Endothelial cell of umbilical vein (primary cell): ENCODE results near the gene LHPP. TPM values are rescaled to one million over a fixed set of nuclear protein-coding genes. Genes with fewer than 3 reads are reported as not detected.

Experiments used
- BruUV-seq: library from RNA; stranded (reverse); fragments of 400-500 nt; replicated peaks from 2 replicates; lab custom pipeline; 2021; lab: Mats Ljungman, UMichigan
- CTCF ChIA-PET: fragments of 300-600, 350-600 bp; sonication (Branson Sonifier 250); formaldehyde crosslinking; loops from one replicate; lab custom pipeline; 2021; ENCODE audit warnings: antibody characterized with exemption, inconsistent platforms; lab: Charles Lee
- POLR2A ChIA-PET: fragments of 300-600, 350-600 bp; sonication (Branson Sonifier 250); formaldehyde crosslinking; loops from one replicate; lab custom pipeline; 2021; ENCODE audit warnings: antibody characterized with exemption, inconsistent platforms; lab: Charles Lee
- DNase-seq: peaks from one replicate; pipeline ENCODE4 v3.0.0-alpha.2; 2011; ENCODE audit warnings: low read depth, low spot score
- FAIRE-seq: peaks from 2 replicates; lab custom pipeline; 2011; peaks lifted over from hg19 to GRCh38; lab: Jason Lieb, UNC
- H2AFZ ChIP-seq: 2 replicates; pipeline ENCODE4 v1.6.0; 2012; ENCODE audit warnings: low read depth, low read length, control low read depth, inconsistent platforms
- H3K27ac ChIP-seq: 2 replicates; pipeline ENCODE4 v1.5.1; 2011; ENCODE audit warnings: low read depth, mild to moderate bottlenecking, control low read depth, low read length, moderate library complexity; ENCODE audit not compliant: insufficient read depth
- H3K27me3 ChIP-seq, 2 experiments: 2 replicates each; pipeline versions ENCODE4 v1.6.0 to v1.6.1; 2011; ENCODE audit warnings: low read length in 2 of 2, mixed read lengths in 1 of 2; ENCODE audit not compliant: control insufficient read depth in 2 of 2, insufficient read depth in 2 of 2
- H3K36me3 ChIP-seq, 2 experiments: 2 replicates in 1 of 2; 3 replicates in 1 of 2; pipeline ENCODE4 v1.5.1; 2011; ENCODE audit warnings: low read length in 2 of 2, mild to moderate bottlenecking in 1 of 2, moderate library complexity in 1 of 2; ENCODE audit not compliant: control insufficient read depth in 2 of 2, insufficient read depth in 2 of 2; ENCODE audit errors: extremely low read depth in 1 of 2
- H3K4me1 ChIP-seq: 3 replicates; pipeline ENCODE4 v1.5.1; 2011; ENCODE audit warnings: mild to moderate bottlenecking, low read length; ENCODE audit not compliant: control insufficient read depth, insufficient read depth; ENCODE audit errors: extremely low read depth
- H3K4me2 ChIP-seq: 2 replicates; pipeline ENCODE4 v1.6.1; 2011; ENCODE audit warnings: low read length, control low read depth, mixed read lengths; ENCODE audit not compliant: insufficient read depth
- H3K4me3 ChIP-seq, 3 experiments: fragments of 200-600 bp in 1 of 3; sonication (generic), shearing (Covaris generic) in 1 of 3; replicated peaks in 1 of 3; 2 replicates each; pipeline ENCODE4 v1.5.1; 2011 to 2016; ENCODE audit warnings: control low read depth in 3 of 3, low read length in 3 of 3, mild to moderate bottlenecking in 2 of 3, inconsistent platforms in 1 of 3, low read depth in 1 of 3, moderate library complexity in 1 of 3; ENCODE audit not compliant: insufficient read depth in 1 of 3
- H3K79me2 ChIP-seq: 2 replicates; pipeline ENCODE4 v1.6.0; 2012; ENCODE audit warnings: low read length, inconsistent platforms; ENCODE audit not compliant: control insufficient read depth, insufficient read depth
- H3K9ac ChIP-seq: replicated peaks from 2 replicates; pipeline ENCODE3; 2011; ENCODE audit warnings: low read length, control low read depth; ENCODE audit not compliant: insufficient read depth; ENCODE audit errors: extremely low read depth
- H3K9me1 ChIP-seq: replicated peaks from 3 replicates; pipeline ENCODE4 v1.6.0; 2011; ENCODE audit warnings: mild to moderate bottlenecking, low read length; ENCODE audit not compliant: control insufficient read depth, insufficient read depth; ENCODE audit errors: extremely low read depth
- H3K9me3 ChIP-seq: replicated peaks from 2 replicates; pipeline ENCODE4 v1.5.1; 2012; ENCODE audit warnings: low read length, inconsistent platforms; ENCODE audit not compliant: control insufficient read depth, insufficient read depth
- H4K20me1 ChIP-seq: replicated peaks from 2 replicates; pipeline ENCODE3; 2011; ENCODE audit warnings: mild to moderate bottlenecking, low read length; ENCODE audit not compliant: control insufficient read depth, insufficient read depth; ENCODE audit errors: extremely low read depth
- CTCF ChIP-seq, 2 donors: IDR thresholded peaks; 1 replicate in 1 of 2; 2 replicates in 1 of 2; pipeline ENCODE4 v1.5.1; 2011; ENCODE audit warnings: low read length in 2 of 2, mild to moderate bottlenecking in 2 of 2, moderate library complexity in 2 of 2, control low read depth in 1 of 2, inconsistent platforms in 1 of 2, low read depth in 1 of 2; ENCODE audit not compliant: insufficient read depth in 1 of 2; ENCODE audit errors: extremely low read depth in 1 of 2
- EZH2 ChIP-seq: IDR thresholded peaks from 2 replicates; pipeline ENCODE4 v1.6.1; 2012; ENCODE audit warnings: borderline replicate concordance, low read depth, mild to moderate bottlenecking, moderate library complexity, low read length, inconsistent platforms; ENCODE audit not compliant: severe bottlenecking
- FOS ChIP-seq: IDR thresholded peaks from 2 replicates; pipeline ENCODE4 v1.6.1; 2011; ENCODE audit warnings: mild to moderate bottlenecking, low read length, moderate library complexity, borderline replicate concordance; ENCODE audit not compliant: insufficient read depth
- GATA2 ChIP-seq: IDR thresholded peaks from 2 replicates; pipeline ENCODE4 v1.7.0; 2011; ENCODE audit warnings: low read depth, mild to moderate bottlenecking, moderate library complexity, mixed read lengths, low read length; ENCODE audit not compliant: insufficient read length, insufficient read depth
- JUN ChIP-seq: IDR thresholded peaks from 2 replicates; pipeline ENCODE4 v1.6.1; 2011; ENCODE audit warnings: borderline replicate concordance, low read depth; ENCODE audit not compliant: insufficient read length, insufficient read depth
- MAX ChIP-seq: IDR thresholded peaks from 2 replicates; pipeline ENCODE4 v1.6.1; 2011; ENCODE audit not compliant: insufficient read depth, insufficient read length
- MYC ChIP-seq: IDR thresholded peaks from one replicate; pipeline ENCODE4 v1.6.1; 2011; ENCODE audit warnings: mild to moderate bottlenecking, low read depth, low read length
- POLR2A ChIP-seq: IDR thresholded peaks from 2 replicates; pipeline ENCODE4 v1.6.1; 2012; ENCODE audit warnings: low read depth, mild to moderate bottlenecking, control low read depth, low read length
- POLR2AphosphoS5 ChIP-seq: IDR thresholded peaks from 2 replicates; pipeline ENCODE4 v1.6.1; 2012; ENCODE audit warnings: low read depth, mild to moderate bottlenecking, control low read depth, low read length, moderate library complexity; ENCODE audit not compliant: insufficient read depth
- dilution Hi-C: fragments of 300-500 bp; cut with MboI; formaldehyde crosslinking; loops from one replicate; pipeline ENCODE4 v1.15.0; 2019; ENCODE audit warnings: low sequenced_read_pairs; ENCODE audit not compliant: extremely low pct_ligation_motif_present
- intact Hi-C: fragments of 100-400 bp; cut with micrococcal nuclease; formaldehyde crosslinking; loops from one replicate; pipeline ENCODE4 v1.10.0; 2022
- polyA plus RNA-seq, 4 experiments: library from polyadenylated mRNA; depleted of rRNA in 3 of 4; stranded (reverse) in 3 of 4; unstranded in 1 of 4; fragments of >200 nt; gene quantifications; 2 replicates each; pipeline versions ENCODE4 v1.2.1 to v1.2.3, GENCODE V29; 2011 to 2012; ENCODE audit warnings: missing spikeins in 1 of 4
- total RNA-seq: library from RNA; stranded (reverse); gene quantifications from 2 replicates; pipeline ENCODE4 v1.2.3, GENCODE V29; 2021

Gene LHPP
- total and polyA plus RNA-seq, 2 donors (not counting 3 experiments of a cell fraction or from before 2014, with no cell fraction given) = 5.8 to 11.2 TPM

- no peaks in the 10 kb centered on the region for H3K79me2 ChIP-seq
- no peaks in the 10 kb centered on the region for H3K36me3 ChIP-seq
- no peak overlapping the region for H3K27ac ChIP-seq
- H3K9ac ChIP-seq = no peak overlapping the region
- POLR2A ChIA-PET = no interaction called here
- H3K9me3 ChIP-seq = no peaks in the 10 kb centered on the region
- no peak overlapping the region for H3K4me2 ChIP-seq
- H3K4me3 ChIP-seq = no peak overlapping the region
- H3K4me1 ChIP-seq = no peaks in the 10 kb centered on the region
- CTCF ChIA-PET = interaction anchor here (1.1 to 1.4 kb wide), 2 partner anchors 135 to 139 kb away, joined by 4 to 5 read pairs; no protein-coding TSS in a partner anchor
- no peak for FAIRE-seq
- H3K9me1 ChIP-seq = no peaks in the 10 kb centered on the region
- H2AFZ ChIP-seq = no peak overlapping the region
- dilution Hi-C loops = no loop called here
- no peaks in the 10 kb centered on the region for H3K27me3 ChIP-seq
- TF ChIP-seq EZH2 (no peak), FOS (no peak), CTCF (IDR thresholded peaks at IDR 0.05; ENCODE audit: extremely low read depth in 1 of 2, insufficient read depth in 1 of 2, low read depth in 1 of 2, low read length in 2 of 2) (no peak), MAX (no peak), GATA2 (no peak), POLR2A (no peak), POLR2AphosphoS5 (no peak), MYC (no peak), JUN (no peak)
- no TSS peak for BruUV-seq
- H4K20me1 ChIP-seq = no peaks in the 10 kb centered on the region
- intact Hi-C loops = loop anchor here (10.0 kb wide), 1 partner anchor 1601 kb away; the partner anchor contains the start of genes ACADSB and IKZF5
- no peak for DNase-seq
Observed at GRCh38 chr10:124605856-124606812, 144.5 kb downstream of the LHPP start.
